ENCODE data around the gene MAB21L4.

DNA sequence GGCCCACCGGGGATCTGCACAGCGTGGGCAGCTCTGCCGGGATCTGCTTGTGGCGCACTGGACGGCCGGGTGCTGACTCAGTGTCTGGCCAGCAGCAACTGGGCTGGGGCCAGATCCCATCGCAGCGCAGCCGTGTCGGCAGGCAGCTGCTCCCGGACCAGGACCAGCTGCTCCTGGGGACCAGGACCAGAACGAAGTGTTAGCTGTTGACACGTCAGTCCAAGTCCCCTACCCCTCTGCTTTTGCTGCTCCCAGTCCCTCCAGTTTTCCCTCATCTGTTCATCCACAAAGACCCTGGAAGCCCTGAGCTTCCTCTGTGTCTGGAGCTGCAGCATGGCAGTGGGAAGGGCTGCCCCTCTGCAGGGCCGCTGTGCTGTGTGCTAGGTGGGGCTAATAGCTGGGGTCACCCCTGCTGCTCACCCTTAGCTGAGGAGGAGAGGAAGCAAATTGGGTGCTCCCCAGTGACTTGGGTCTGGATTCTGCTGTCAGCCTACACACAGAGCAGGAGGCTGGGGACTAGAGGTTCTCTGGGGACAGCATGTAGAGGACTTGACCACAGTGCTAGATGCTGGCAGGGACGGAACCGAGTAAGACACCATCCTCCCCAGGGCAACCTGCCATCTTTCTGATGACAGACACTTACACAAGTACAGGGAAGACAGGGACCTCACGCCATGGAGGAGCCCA, 59.0 kb downstream of the MAB21L4 start:
- TF ChIP-seq POLR2A (IDR thresholded peaks at IDR 0.05), result no peak
- TF ChIP-seq, protein P1, sequence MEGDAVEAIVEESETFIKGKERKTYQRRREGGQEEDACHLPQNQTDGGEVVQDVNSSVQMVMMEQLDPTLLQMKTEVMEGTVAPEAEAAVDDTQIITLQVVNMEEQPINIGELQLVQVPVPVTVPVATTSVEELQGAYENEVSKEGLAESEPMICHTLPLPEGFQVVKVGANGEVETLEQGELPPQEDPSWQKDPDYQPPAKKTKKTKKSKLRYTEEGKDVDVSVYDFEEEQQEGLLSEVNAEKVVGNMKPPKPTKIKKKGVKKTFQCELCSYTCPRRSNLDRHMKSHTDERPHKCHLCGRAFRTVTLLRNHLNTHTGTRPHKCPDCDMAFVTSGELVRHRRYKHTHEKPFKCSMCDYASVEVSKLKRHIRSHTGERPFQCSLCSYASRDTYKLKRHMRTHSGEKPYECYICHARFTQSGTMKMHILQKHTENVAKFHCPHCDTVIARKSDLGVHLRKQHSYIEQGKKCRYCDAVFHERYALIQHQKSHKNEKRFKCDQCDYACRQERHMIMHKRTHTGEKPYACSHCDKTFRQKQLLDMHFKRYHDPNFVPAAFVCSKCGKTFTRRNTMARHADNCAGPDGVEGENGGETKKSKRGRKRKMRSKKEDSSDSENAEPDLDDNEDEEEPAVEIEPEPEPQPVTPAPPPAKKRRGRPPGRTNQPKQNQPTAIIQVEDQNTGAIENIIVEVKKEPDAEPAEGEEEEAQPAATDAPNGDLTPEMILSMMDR (IDR thresholded peaks at IDR 0.05), result no peak
